Immature natural killer cell (primary cell): ENCODE measurements around the gene TTLL5. TPM values are rescaled to one million over a fixed set of nuclear protein-coding genes. Genes with fewer than 3 reads are reported as not detected.

Source experiments
- DNase-seq, 3 donors: peaks; one replicate each; pipeline ENCODE4 v3.0.0; 2022; ENCODE audit warnings: mixed read lengths in 1 of 3
- H3K27ac Mint-ChIP-seq, 6 donors: one replicate each; pipeline ENCODE4 v1.8.0; 2020; ENCODE audit warnings: mixed read lengths in 6 of 6, mild to moderate bottlenecking in 5 of 6, inconsistent platforms in 4 of 6, moderate library complexity in 3 of 6
- H3K27me3 Mint-ChIP-seq, 3 donors: one replicate each; pipeline ENCODE4 v1.8.0; 2020 to 2021; ENCODE audit warnings: low read depth in 3 of 3, mild to moderate bottlenecking in 3 of 3, mixed read lengths in 3 of 3, moderate library complexity in 3 of 3, inconsistent platforms in 1 of 3
- H3K36me3 Mint-ChIP-seq, 3 donors: one replicate each; pipeline ENCODE4 v1.8.0; 2020; ENCODE audit warnings: mixed read lengths in 3 of 3, inconsistent platforms in 2 of 3, mild to moderate bottlenecking in 2 of 3
- H3K4me1 Mint-ChIP-seq, 2 donors: one replicate each; pipeline ENCODE4 v1.8.0; 2020; ENCODE audit warnings: inconsistent platforms in 2 of 2, mild to moderate bottlenecking in 2 of 2, mixed read lengths in 2 of 2, moderate library complexity in 1 of 2
- H3K4me3 Mint-ChIP-seq, 5 donors: one replicate each; pipeline ENCODE4 v1.8.0; 2020; ENCODE audit warnings: mild to moderate bottlenecking in 5 of 5, mixed read lengths in 5 of 5, inconsistent platforms in 3 of 5, moderate library complexity in 3 of 5
- H3K9me3 Mint-ChIP-seq, 6 donors: one replicate each; pipeline ENCODE4 v1.8.0; 2020; ENCODE audit warnings: mild to moderate bottlenecking in 6 of 6, mixed read lengths in 6 of 6, inconsistent platforms in 4 of 6, moderate library complexity in 3 of 6
- polyA plus RNA-seq, 3 donors: library from polyadenylated mRNA; unstranded; fragments of 300-500 nt; fragmentation: Illumina TruSeq; gene quantifications; one replicate each; pipeline ENCODE4 v1.2.3, GENCODE V29; 2021

Gene TTLL5
- polyA plus RNA-seq, 3 donors from 2014 or later = 6.9 to 10.4 TPM; not detected in 1

DNA sequence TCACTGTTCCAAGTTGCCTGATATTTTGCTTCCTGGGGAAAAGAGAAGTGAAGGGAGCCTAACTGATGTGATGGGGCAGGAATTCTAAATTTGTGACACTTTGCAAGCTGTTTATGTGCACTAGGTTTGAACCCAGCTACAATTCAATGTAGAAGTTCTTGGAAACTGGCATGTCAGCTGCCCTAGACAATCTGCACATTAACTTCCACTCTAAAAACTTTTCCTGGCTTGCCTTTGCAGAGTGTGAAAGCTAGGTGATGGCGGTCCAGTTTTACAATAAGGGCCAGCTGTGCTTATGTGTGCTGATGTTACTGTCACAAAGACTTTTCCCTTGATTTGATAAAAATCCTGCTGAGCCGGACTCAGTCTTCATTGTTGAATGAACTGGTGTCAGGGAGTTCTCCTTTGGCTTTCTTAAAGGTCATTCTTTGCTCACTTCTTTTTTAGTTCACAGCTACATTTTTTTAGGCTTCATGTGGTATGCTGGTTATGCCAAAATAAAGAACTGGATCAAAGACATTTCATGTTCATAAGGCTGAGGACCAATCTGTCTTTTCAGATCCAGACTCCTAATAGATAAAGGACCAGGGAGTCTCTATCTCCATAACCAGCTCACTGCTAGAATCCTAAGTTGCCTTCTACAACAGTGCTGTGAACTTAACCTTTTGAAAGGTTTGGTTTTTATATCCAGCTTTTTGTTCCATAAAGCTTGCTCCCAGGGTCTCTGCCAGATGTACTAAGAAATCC is 187.3 kb downstream of the TTLL5 start:
- H3K27me3 Mint-ChIP-seq = peaks cover 0 to 2% (median 0%) of the 10 kb centered on the region in 3 donors
- no peaks in the 10 kb centered on the region for H3K9me3 Mint-ChIP-seq
- no peak overlapping the region for H3K4me3 Mint-ChIP-seq
- no peaks in the 10 kb centered on the region for H3K4me1 Mint-ChIP-seq
- no peak overlapping the region for H3K27ac Mint-ChIP-seq
- no peak for DNase-seq
- H3K36me3 Mint-ChIP-seq = peaks cover 0 to 13% (median 0%) of the 10 kb centered on the region in 3 donors

DNA sequence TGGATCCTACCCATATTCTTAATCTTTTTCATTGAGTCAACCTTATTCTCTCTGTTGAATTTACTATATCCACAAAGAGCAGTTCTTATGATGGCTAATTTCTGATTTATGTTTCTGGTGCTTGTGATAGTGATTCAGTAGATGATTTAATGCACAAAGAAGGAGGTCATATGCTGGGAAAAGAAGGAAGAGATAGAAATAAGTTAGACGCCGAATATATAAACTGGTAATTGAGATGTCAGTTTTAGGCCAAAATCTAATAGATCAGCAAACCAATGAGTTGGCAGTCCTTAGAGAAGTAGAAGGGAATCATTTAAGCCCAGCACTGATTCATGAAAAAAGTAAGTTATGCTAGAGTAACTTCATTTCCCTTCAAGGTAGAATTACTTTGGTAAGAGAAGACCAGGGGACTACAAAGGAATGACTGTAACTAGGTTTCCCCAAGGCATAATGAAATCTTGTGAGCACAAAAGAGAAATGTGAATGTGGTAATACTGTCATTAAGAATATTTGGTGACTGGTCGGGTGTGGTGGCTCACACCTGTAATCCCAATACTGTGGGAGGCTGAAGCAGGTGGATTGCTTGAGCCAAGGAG is 188.4 kb downstream of the TTLL5 start:
- Mint-ChIP-seq H3K4me1 (no peaks in the 10 kb centered on the region), H3K9me3 (no peaks in the 10 kb centered on the region), H3K4me3 (no peak overlapping the region), H3K27me3 (peaks cover 0 to 2% (median 0%) of the 10 kb centered on the region in 3 donors), H3K36me3 (peaks cover 0 to 11% (median 0%) of the 10 kb centered on the region in 3 donors), H3K27ac (no peak overlapping the region)
- DNase-seq = no peak

DNA sequence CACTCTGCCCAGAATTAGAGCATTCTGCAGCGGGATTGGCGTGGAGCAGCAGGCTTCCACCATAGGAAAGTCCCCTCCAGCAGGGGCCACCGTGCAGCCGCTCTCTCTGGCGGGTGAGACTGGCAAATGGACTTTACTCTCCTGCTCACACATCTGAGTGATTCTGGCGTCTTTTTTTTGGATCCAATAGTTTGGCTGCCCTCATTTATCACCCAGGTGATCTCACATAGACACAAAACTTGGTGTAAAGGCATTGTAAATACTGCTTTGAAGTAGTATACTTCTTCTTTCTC is 190.5 kb downstream of the TTLL5 start:
- Mint-ChIP-seq H3K9me3 (no peaks in the 10 kb centered on the region), H3K36me3 (peaks cover 6 to 16% (median 8%) of the 10 kb centered on the region in 3 donors), H3K4me1 (no peaks in the 10 kb centered on the region), H3K27me3 (peaks cover 0 to 2% (median 0%) of the 10 kb centered on the region in 3 donors), H3K4me3 (no peak overlapping the region), H3K27ac (no peak overlapping the region)
- no peak for DNase-seq

DNA sequence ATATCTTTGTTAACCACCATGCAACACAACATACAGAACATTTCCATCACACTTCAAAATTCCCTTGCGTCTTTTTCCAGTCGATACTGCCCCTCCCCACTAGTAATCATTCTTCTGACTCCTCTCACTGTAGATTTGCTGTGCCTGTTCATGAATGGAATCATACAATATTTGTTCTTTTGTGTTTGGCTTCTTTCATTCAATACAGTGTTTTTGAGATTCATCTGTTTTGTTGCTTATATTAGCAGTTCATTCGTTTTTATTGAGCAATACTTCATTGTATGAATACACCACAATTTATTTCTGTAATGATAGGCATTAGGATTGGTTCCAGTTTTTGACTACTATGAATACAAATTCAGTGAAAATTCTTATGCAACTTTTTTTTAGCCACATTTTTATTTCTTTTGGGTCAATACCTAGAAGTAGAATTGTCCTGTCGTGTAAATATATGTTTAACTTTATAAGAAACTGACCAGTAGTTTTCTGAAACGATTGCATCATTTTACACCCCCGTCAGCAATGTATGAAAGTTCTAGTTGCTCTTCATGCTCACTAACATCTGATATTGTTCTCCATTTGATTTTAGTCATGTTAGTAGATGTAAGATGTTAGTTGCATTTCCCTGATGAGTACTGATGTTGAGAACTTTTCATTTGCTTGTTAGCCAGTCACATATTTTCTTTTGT is 193.2 kb downstream of the TTLL5 start:
- Mint-ChIP-seq H3K4me1 (no peaks in the 10 kb centered on the region), H3K9me3 (no peaks in the 10 kb centered on the region), H3K27ac (no peak overlapping the region)

GRCh38 chr14:75857199-75857598 is 196.2 kb downstream of the TTLL5 start:
- DNase-seq = no peak
- no peak overlapping the region for H3K27ac Mint-ChIP-seq
- H3K9me3 Mint-ChIP-seq = no peaks in the 10 kb centered on the region
- H3K4me3 Mint-ChIP-seq = no peak overlapping the region
- peaks cover 6 to 12% (median 8%) of the 10 kb centered on the region in 3 donors for H3K36me3 Mint-ChIP-seq
- no peaks in the 10 kb centered on the region for H3K4me1 Mint-ChIP-seq
- H3K27me3 Mint-ChIP-seq = no peaks in the 10 kb centered on the region

More for the DNA sequence above, 193.2 kb downstream of the TTLL5 start:
- Mint-ChIP-seq H3K27me3 (no peaks in the 10 kb centered on the region), H3K36me3 (peaks cover 6 to 12% (median 8%) of the 10 kb centered on the region in 3 donors), H3K4me3 (no peak overlapping the region)
- no peak for DNase-seq

- H3K4me3 Mint-ChIP-seq = no peak overlapping the region
- no peaks in the 10 kb centered on the region for H3K4me1 Mint-ChIP-seq
- DNase-seq = no peak
- no peak overlapping the region for H3K27ac Mint-ChIP-seq
- no peaks in the 10 kb centered on the region for H3K27me3 Mint-ChIP-seq
- H3K36me3 Mint-ChIP-seq = peaks cover 6 to 8% (median 6%) of the 10 kb centered on the region in 3 donors
- H3K9me3 Mint-ChIP-seq = no peaks in the 10 kb centered on the region
Measured at GRCh38 chr14:75858362-75858761, 197.3 kb downstream of the TTLL5 start.

DNA sequence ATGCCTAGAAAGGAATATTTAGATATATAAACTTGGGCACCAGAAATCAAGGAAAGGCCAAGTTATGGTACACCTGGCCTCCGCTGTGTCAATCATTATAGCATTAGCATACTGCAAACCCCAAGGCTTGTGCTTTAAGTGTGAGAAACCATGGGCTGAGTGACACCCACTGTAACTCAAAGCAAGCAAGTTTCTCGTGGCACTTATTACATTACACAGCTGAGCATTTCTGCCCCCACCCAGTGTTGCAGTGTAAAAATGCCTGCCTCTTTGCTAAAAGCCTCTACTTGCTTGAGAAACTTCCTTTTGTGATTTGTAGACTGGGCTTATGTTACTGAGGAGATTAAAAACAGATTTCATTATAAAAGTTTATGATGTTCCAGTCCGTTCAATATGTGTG is 198.7 kb downstream of the TTLL5 start:
- Mint-ChIP-seq H3K27ac (no peak overlapping the region), H3K9me3 (no peaks in the 10 kb centered on the region), H3K4me1 (no peaks in the 10 kb centered on the region), H3K36me3 (peaks cover 6 to 8% (median 7%) of the 10 kb centered on the region in 3 donors), H3K27me3 (no peaks in the 10 kb centered on the region), H3K4me3 (no peak overlapping the region)
- DNase-seq = no peak

DNA sequence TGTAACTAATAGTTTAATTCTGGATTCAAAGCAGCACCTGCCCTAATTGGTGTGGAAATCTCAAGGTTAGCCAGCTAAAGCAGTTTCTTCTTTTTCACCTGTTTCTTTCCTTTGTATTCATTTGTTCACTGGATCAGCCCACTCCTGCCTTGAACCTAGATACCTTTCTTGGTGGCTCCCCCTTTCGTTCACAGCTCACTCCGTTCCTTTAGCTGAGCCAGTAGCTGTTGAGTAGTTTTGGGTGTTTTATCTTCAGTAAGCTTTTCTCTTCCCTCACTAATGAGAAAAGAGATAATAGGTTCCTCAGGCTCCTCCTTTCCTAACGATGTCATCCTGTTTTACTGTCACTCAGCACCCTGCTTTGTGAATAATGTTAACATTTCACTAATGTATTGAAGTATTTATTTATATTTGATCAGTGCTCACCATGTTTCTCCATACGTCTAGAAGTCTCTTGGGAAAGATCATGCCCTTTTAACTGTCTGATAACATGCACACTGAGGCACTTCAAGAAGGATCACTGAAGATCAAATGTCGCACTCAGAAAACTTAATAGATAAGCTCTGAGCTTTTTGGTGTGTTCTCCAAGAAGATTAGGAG is 199.6 kb downstream of the TTLL5 start:
- no peak for DNase-seq
- Mint-ChIP-seq H3K4me3 (no peak overlapping the region), H3K4me1 (no peaks in the 10 kb centered on the region), H3K27ac (no peak overlapping the region), H3K9me3 (no peaks in the 10 kb centered on the region), H3K36me3 (peaks cover 2 to 10% (median 3%) of the 10 kb centered on the region in 3 donors), H3K27me3 (no peaks in the 10 kb centered on the region)

- Mint-ChIP-seq H3K27ac (no peak overlapping the region), H3K4me3 (no peak overlapping the region), H3K36me3 (peaks cover 0 to 7% (median 0%) of the 10 kb centered on the region in 3 donors), H3K9me3 (no peaks in the 10 kb centered on the region), H3K27me3 (no peaks in the 10 kb centered on the region), H3K4me1 (no peaks in the 10 kb centered on the region)
- DNase-seq = no peak
Measured at GRCh38 chr14:75861161-75861621, 200.1 kb downstream of the TTLL5 start.

DNA sequence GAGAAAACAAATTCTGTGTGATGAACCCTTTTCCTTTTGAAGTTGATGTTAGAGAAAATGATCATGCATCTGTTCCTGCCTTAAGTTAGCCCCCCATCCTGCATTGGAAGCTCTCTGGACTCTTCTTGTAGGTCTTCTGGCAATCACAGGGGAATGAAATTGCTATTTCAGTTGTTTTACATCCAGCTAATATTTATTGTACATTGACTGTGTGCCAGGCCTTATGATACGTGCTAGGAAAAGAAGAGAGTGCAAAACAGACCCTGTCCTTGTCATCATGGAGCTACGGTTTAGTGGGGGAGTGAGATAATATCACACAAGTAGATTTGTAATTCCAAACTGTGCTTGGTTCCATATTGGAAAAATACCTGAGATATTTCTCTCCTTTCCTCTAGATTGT is 202.2 kb downstream of the TTLL5 start:
- H3K9me3 Mint-ChIP-seq = no peaks in the 10 kb centered on the region
- H3K4me1 Mint-ChIP-seq = no peaks in the 10 kb centered on the region
- peaks cover 3 to 7% (median 4%) of the 10 kb centered on the region in 3 donors for H3K36me3 Mint-ChIP-seq
- H3K27me3 Mint-ChIP-seq = no peaks in the 10 kb centered on the region
- DNase-seq = no peak
- H3K4me3 Mint-ChIP-seq = no peak overlapping the region
- no peak overlapping the region for H3K27ac Mint-ChIP-seq

DNA sequence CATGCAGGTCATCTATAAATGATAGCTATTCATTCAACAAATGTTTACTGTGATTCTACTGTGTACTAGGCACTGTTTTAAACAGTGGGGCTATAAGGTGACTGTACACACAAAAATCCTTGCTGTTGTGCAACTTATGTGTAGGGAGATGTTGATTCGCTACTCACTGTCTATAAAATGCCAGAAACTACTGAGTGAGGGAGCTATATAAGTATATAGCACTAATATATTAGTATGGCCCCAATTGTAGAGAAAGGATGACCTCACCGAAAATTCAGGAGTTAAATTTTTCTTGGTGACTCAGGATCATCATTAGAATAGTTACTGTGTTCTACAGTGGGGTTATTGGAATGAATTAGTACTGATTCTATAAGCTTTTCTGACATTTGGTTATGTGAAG is 203.3 kb downstream of the TTLL5 start:
- Mint-ChIP-seq H3K4me1 (no peaks in the 10 kb centered on the region), H3K36me3 (peaks cover 3 to 14% (median 7%) of the 10 kb centered on the region in 3 donors), H3K9me3 (no peaks in the 10 kb centered on the region), H3K27me3 (no peaks in the 10 kb centered on the region), H3K4me3 (no peak overlapping the region), H3K27ac (no peak overlapping the region)
- DNase-seq = no peak

DNA sequence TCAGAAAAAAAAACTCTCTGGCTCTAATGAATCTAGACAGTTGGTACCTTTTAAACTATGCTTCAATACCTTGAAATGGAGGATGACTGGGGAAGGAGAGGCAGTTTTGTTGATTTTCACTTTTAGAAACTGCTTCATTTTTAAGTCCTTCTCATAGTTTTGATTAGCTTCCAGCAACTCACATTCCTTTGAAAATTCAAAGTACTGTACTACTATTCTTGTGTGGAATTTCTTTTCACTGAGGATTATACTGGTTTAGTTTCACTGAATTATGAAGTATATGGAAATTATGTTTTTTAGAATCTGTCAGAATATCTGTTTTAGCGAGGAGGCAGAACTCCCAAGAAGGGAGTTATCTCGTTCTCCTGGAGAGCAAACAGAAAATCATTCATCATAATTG is 204.5 kb downstream of the TTLL5 start:
- no peak overlapping the region for H3K27ac Mint-ChIP-seq
- no peaks in the 10 kb centered on the region for H3K9me3 Mint-ChIP-seq
- peaks cover 7 to 20% (median 9%) of the 10 kb centered on the region in 3 donors for H3K36me3 Mint-ChIP-seq
- no peaks in the 10 kb centered on the region for H3K27me3 Mint-ChIP-seq
- no peak overlapping the region for H3K4me3 Mint-ChIP-seq
- H3K4me1 Mint-ChIP-seq = no peaks in the 10 kb centered on the region
- DNase-seq = no peak

- no peak for DNase-seq
- Mint-ChIP-seq H3K27me3 (no peaks in the 10 kb centered on the region), H3K36me3 (peaks cover 7 to 29% (median 16%) of the 10 kb centered on the region in 3 donors), H3K27ac (no peak overlapping the region), H3K4me3 (no peak overlapping the region), H3K4me1 (no peaks in the 10 kb centered on the region), H3K9me3 (no peaks in the 10 kb centered on the region)
Measured at GRCh38 chr14:75866970-75867369, 205.9 kb downstream of the TTLL5 start.
